Spinal cord (tissue), 10 donors: ENCODE results near the gene SEL1L2. TPM values are rescaled to one million over a fixed set of nuclear protein-coding genes. Genes with fewer than 3 reads are reported as not detected.

ENCODE experiments used
- DNase-seq, 6 donors: peaks; one replicate each; pipeline versions ENCODE4 v3.0.0 to v3.0.0-alpha.2; 2013 to 2015; ENCODE audit warnings: low spot score in 6 of 6, low read depth in 4 of 6
- H3K27ac ChIP-seq: one replicate; pipeline ENCODE4 v1.5.1; 2013; ENCODE audit warnings: low read depth, low read length, control low read depth
- H3K27me3 ChIP-seq: one replicate; pipeline ENCODE4 v1.6.1; 2013; ENCODE audit warnings: low read length; ENCODE audit not compliant: control insufficient read depth, insufficient read depth
- H3K36me3 ChIP-seq: one replicate; pipeline ENCODE4 v1.6.1; 2013; ENCODE audit warnings: low read length; ENCODE audit not compliant: control insufficient read depth, insufficient read depth
- H3K4me1 ChIP-seq: one replicate; pipeline ENCODE4 v1.6.1; 2013; ENCODE audit warnings: low read length; ENCODE audit not compliant: control insufficient read depth, insufficient read depth
- H3K4me3 ChIP-seq: one replicate; pipeline ENCODE4 v1.5.1; 2013; ENCODE audit warnings: low read depth, low read length, control low read depth
- H3K9me3 ChIP-seq: one replicate; pipeline ENCODE4 v1.6.1; 2013; ENCODE audit warnings: low read length; ENCODE audit not compliant: control insufficient read depth, insufficient read depth
- WGBS: methylation state at CpG from one replicate; pipeline ENCODE4 v1.1.5; 2013; ENCODE audit warnings: missing lambda C conversion rate; ENCODE audit not compliant: insufficient coverage; 5-methylcytosine and 5-hydroxymethylcytosine counted together
- polyA plus RNA-seq, 2 donors: library from polyadenylated mRNA; unstranded; fragments of 120-200 nt; gene quantifications; one replicate each; pipeline ENCODE4 v1.2.1, GENCODE V29; 2013; ENCODE audit not compliant: insufficient read length in 2 of 2
- total RNA-seq, 2 donors: library from RNA; depleted of rRNA in 1 of 2; stranded (reverse); fragments of 120-200 nt in 1 of 2; fragments of >200 nt in 1 of 2; gene quantifications; one replicate each; pipeline versions ENCODE4 v1.2.3 to v1.2.4, GENCODE V29; 2013 to 2014
- donor health status: healthy.

Gene SEL1L2
- total and polyA plus RNA-seq, 4 donors, result 0.21 to 0.22 TPM; not detected in 2

DNA sequence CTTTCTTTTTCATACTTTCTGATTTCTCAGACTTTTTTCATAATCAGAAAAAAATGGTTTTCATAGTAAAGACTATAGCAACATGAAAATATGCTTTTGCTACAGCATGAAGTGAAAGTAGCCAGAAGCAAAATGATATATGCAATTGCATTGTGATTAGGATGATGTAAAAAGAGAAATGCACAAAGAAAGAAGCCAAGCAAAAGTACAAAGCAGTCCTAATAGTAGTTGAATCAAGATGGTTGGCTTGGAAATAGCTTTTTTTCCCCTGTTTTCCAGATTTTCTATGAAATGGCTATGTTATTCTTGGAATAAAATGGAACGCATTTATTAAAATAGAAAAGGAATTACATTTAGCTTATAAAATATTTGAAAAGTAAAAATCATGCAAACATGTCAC lies 77.3 kb downstream of the SEL1L2 start:
- H3K4me3 ChIP-seq, result no peak overlapping the region
- no peaks in the 10 kb centered on the region for H3K27me3 ChIP-seq
- no peaks in the 10 kb centered on the region for H3K9me3 ChIP-seq
- no peaks in the 10 kb centered on the region for H3K4me1 ChIP-seq
- no peak overlapping the region for H3K27ac ChIP-seq
- no peaks in the 10 kb centered on the region for H3K36me3 ChIP-seq
- no CpG with 5 or more reads among the region's 1 CpG for WGBS
- peak in 1 of 6 donors; percentile 22 for DNase-seq

DNA sequence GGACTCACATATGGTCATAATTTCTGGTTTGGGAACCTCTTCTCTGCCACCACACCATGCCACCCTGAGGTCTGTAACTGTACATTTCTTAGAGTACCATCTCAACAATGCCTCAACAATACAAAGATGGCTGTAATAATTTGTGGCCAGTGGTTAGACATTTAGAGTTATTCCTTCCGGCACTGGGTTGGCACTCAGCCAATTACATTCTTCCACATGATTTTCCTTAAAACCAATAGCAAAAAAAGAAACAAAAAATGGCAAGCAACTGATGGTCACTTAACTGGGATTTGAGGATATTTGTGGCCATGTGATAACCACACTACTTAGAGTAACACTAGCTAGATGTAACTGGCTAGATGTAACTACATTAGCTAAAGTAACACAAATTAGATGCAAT lies 79.9 kb downstream of the SEL1L2 start:
- H3K36me3 ChIP-seq, result no peaks in the 10 kb centered on the region
- no CpG with 5 or more reads among the region's 1 CpG for WGBS

DNA sequence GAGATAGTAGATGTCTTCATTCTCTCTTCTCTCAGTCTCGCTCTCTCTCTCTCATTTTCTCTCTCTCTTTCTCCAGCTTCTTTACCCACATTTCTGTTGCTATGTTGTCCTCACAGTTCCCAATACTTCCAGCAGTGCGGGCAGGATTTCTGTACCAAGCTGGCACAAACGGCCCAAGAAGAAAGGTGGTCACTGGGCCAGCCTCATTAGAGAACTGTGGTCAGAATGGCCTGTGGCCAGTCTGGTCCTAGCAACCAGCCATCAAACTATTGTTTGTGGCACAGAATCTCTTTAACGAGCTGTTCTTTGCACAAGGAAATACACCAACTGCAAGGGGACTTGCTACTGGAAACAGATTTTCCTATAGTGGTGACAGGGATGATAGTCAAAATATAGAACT lies 81.3 kb downstream of the SEL1L2 start:
- no peaks in the 10 kb centered on the region for H3K4me1 ChIP-seq
- no peak overlapping the region for H3K4me3 ChIP-seq
- H3K27ac ChIP-seq, result no peak overlapping the region
- H3K36me3 ChIP-seq, result no peaks in the 10 kb centered on the region
- 64% methylated on average over 3 of the region's 4 CpGs for WGBS
- H3K9me3 ChIP-seq, result no peaks in the 10 kb centered on the region
- no peaks in the 10 kb centered on the region for H3K27me3 ChIP-seq
- DNase-seq, result peak in 1 of 6 donors; percentile 62

More for the DNA sequence above, 79.9 kb downstream of the SEL1L2 start:
- Histone ChIP-seq H3K9me3 (no peaks in the 10 kb centered on the region), H3K4me1 (no peaks in the 10 kb centered on the region), H3K27ac (no peak overlapping the region), H3K27me3 (no peaks in the 10 kb centered on the region), H3K4me3 (no peak overlapping the region)
- DNase-seq, result no peak

- no peaks in the 10 kb centered on the region for H3K27me3 ChIP-seq
- no peaks in the 10 kb centered on the region for H3K4me1 ChIP-seq
- no peak overlapping the region for H3K27ac ChIP-seq
- WGBS, result 100% methylated on average over 1 of the region's 3 CpGs
- no peaks in the 10 kb centered on the region for H3K36me3 ChIP-seq
- H3K4me3 ChIP-seq, result no peak overlapping the region
- H3K9me3 ChIP-seq, result no peaks in the 10 kb centered on the region
- DNase-seq, result no peak
These were observed 85.6 kb downstream of the SEL1L2 start for GRCh38 chr20:13904766-13905165.

DNA sequence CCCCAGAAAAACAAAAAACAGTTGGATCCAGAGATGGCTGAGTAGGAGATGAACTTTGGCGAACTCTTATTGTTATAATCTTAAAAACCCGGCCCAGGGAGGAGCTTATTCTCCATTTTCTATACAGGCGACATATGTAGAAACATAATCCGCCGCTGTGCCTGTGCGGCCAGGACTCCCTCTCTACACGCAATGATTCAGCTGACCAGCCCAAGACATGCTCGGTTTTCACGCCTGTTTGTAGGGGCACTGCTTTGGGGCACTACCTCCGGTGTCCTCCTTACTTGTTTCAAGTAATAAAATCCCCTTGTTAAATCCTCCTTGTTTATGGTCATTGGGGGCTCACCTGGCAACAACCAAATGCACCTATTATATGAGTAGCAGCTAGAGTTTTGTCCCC lies 89.9 kb downstream of the SEL1L2 start:
- H3K4me1 ChIP-seq, result no peaks in the 10 kb centered on the region
- no peak overlapping the region for H3K4me3 ChIP-seq
- DNase-seq, result no peak
- H3K9me3 ChIP-seq, result no peaks in the 10 kb centered on the region
- no peaks in the 10 kb centered on the region for H3K36me3 ChIP-seq
- H3K27me3 ChIP-seq, result no peaks in the 10 kb centered on the region
- no peak overlapping the region for H3K27ac ChIP-seq
- WGBS, result 91% methylated on average over 8 of the region's 10 CpGs

DNA sequence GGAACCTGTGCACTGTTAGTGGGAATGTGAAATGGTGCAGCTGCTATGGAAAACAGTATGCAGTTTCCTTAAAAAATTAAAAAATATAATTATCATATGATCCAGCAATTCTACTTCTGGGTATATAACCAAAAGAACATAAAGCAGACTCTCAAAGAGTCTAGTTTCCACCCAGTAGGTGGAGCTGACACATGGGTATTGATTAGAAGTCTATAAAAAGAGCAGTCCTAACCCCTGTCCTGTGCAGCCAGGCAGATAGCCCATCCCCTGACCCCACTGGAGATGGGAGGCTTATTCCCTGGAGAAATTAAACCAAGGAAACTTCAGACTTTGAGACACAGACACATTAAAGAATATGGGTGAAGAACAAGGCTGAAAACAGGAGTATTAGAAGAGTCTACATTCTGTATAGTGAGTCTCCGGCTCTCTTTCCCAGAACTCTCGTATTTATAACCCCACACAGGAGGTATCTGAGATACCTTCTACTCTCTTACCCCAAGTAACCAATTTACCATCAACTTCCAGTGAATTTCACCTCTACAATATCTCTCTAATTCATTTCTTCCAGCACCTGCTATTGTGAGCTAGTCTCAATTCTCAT lies 92.3 kb downstream of the SEL1L2 start:
- DNase-seq, result no peak
- Histone ChIP-seq H3K4me1 (no peaks in the 10 kb centered on the region), H3K9me3 (no peaks in the 10 kb centered on the region), H3K4me3 (no peak overlapping the region), H3K36me3 (no peaks in the 10 kb centered on the region), H3K27ac (no peak overlapping the region), H3K27me3 (no peaks in the 10 kb centered on the region)
- WGBS, result 80% methylated on average over 1 of the region's 2 CpGs

DNA sequence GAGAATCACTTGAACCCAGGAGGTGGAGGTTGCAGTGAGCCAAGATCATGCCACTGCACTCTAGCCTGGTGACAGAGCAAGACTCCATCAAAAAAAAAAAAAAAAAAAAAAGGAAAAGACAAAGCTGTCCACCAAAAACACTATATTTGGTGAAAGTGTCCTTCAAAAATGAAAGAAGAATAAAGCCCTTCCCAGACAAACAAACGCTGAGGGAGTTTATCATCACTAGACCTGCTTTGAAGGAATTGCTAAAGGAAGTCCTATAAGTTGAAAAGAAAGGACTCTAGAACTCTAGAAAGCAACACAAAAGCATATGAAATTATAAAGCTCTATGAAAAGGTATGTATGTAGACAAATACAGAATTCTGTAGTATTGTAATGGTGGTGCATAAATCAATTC lies 98.8 kb downstream of the SEL1L2 start:
- WGBS, result no CpG with 5 or more reads among the region's 1 CpG

GRCh38 chr20:13884803-13885202 lies 105.6 kb downstream of the SEL1L2 start:
- Histone ChIP-seq H3K4me3 (no peak overlapping the region), H3K4me1 (no peaks in the 10 kb centered on the region), H3K9me3 (no peaks in the 10 kb centered on the region), H3K27ac (no peak overlapping the region), H3K27me3 (no peaks in the 10 kb centered on the region), H3K36me3 (no peaks in the 10 kb centered on the region)
- 100% methylated on average over 1 of the region's 6 CpGs for WGBS
- no peak for DNase-seq

More for the DNA sequence above, 98.8 kb downstream of the SEL1L2 start:
- H3K4me3 ChIP-seq, result no peak overlapping the region
- H3K27ac ChIP-seq, result no peak overlapping the region
- DNase-seq, result no peak
- no peaks in the 10 kb centered on the region for H3K27me3 ChIP-seq
- H3K36me3 ChIP-seq, result no peaks in the 10 kb centered on the region
- H3K4me1 ChIP-seq, result no peaks in the 10 kb centered on the region
- H3K9me3 ChIP-seq, result peaks cover 9% of the 10 kb centered on the region

DNA sequence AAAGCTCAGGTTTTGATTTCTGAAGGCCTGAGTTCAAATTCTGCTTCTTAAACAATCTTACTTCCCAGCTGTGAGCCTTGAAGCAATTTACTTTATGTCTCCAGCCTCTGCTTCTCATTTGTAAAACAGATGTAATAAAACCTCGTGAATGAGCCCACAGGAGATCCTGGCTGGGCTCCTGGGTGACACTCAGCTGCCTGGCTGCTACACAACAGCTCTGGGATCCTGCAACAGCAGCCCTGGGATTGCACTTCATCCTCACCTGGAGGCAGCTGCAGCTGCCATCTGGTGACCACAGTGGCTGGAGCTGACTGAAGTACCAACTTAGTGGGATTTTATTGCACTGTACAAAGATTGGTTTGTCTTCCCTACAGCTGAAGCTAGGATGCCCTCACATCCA lies 107.0 kb downstream of the SEL1L2 start:
- H3K27me3 ChIP-seq, result no peaks in the 10 kb centered on the region
- WGBS, result 8% methylated on average over 1 of the region's 1 CpG
- H3K36me3 ChIP-seq, result no peaks in the 10 kb centered on the region
- no peak for DNase-seq
- no peaks in the 10 kb centered on the region for H3K4me1 ChIP-seq
- H3K27ac ChIP-seq, result no peak overlapping the region
- no peak overlapping the region for H3K4me3 ChIP-seq
- H3K9me3 ChIP-seq, result no peaks in the 10 kb centered on the region

DNA sequence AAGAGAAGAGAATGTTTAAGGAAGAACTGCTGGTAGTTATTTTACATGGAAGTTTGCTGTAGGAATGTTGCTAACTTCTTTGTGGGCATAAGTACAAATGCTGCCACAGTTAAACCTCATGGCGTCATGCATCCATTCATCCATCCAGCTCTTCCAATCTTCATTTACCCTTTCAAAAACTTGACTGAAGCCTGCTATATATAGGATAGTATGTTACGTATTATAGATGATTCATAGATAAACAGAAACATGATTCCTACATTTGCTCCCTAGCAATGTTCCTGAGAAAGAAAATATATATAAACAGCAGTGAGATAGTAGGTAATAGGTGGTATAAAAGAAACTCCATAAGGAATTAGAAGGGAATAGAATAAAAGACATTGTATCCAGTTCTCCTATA lies 111.8 kb downstream of the SEL1L2 start:
- WGBS, result no CpG with 5 or more reads among the region's 2 CpGs
- Histone ChIP-seq H3K9me3 (no peaks in the 10 kb centered on the region), H3K4me1 (peaks cover 15% of the 10 kb centered on the region), H3K27ac (no peak overlapping the region), H3K27me3 (no peaks in the 10 kb centered on the region), H3K4me3 (no peak overlapping the region), H3K36me3 (no peaks in the 10 kb centered on the region)
- DNase-seq, result no peak
